GM12892 (cell line): ENCODE measurements around the gene ARHGAP24.
"Not testable (repeated sequence)": the region's sequence is repeated elsewhere in the genome, so short reads cannot be mapped to it uniquely, and the experiment has no call there.

Experiments
- DNase-seq: peaks from one replicate; pipeline ENCODE4 v3.0.0; 2011; ENCODE audit not compliant: insufficient read length
- FAIRE-seq: peaks from 2 replicates; lab custom pipeline; 2011; peaks lifted over from hg19 to GRCh38; lab: Jason Lieb, UNC
- POLR2A ChIP-seq: IDR thresholded peaks from 2 replicates; pipeline ENCODE4 v1.6.1; 2011; ENCODE audit warnings: low read depth, low read length, control low read depth
- POLR2AphosphoS5 ChIP-seq: IDR thresholded peaks from 2 replicates; pipeline ENCODE4 v1.6.1; 2011; ENCODE audit warnings: low read depth, low read length, control low read depth
- TAF1 ChIP-seq: IDR thresholded peaks from 2 replicates; pipeline ENCODE4 v1.6.1; 2011; ENCODE audit warnings: low read depth, mild to moderate bottlenecking, control low read depth, low read length, borderline replicate concordance

The ARHGAP24 gene

DNA sequence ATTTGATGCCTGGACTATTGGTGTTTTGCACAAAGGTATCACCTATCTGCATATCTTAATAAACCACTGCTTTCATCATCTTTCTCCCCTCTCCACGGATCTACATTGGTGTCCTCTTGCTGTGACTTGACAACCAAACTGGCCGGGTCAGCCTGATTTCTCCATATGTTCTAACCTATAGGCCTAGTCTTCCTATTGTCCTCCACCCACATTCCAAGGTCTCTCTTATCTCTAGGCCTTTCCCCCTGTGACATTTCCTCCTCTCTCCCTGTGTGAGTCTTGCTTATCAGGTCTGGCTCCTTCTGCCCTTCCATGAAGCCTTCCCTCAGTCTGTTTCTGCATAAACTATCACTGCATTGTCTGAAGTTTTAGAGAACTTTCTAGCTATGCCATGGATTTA is 33.7 kb downstream of the ARHGAP24 start:
- DNase-seq (no peak), FAIRE-seq (no peak)
- TF ChIP-seq POLR2AphosphoS5: no peak
- TF ChIP-seq TAF1: no peak
- TF ChIP-seq POLR2A: no peak

- no peak for TF ChIP-seq TAF1
- TF ChIP-seq POLR2A: no peak
- no peak for TF ChIP-seq POLR2AphosphoS5
- no peak for DNase-seq
- FAIRE-seq: no peak
These were observed 35.1 kb downstream of the ARHGAP24 start for GRCh38 chr4:85509882-85510631.

- DNase-seq (no peak), FAIRE-seq (no peak)
- no peak for TF ChIP-seq POLR2A
These were observed 35.7 kb downstream of the ARHGAP24 start for GRCh38 chr4:85510632-85510984.

- TF ChIP-seq TAF1 (no peak), POLR2A (no peak), POLR2AphosphoS5 (no peak)
- FAIRE-seq: no peak
- DNase-seq: no peak
These were observed 37.7 kb downstream of the ARHGAP24 start for GRCh38 chr4:85512446-85513205.

- DNase-seq: no peak
These were observed 39.2 kb downstream of the ARHGAP24 start for GRCh38 chr4:85514117-85514516.

GRCh38 chr4:85514783-85515182 is 39.8 kb downstream of the ARHGAP24 start:
- TF ChIP-seq POLR2AphosphoS5 (no peak), TAF1 (no peak), POLR2A (no peak)
- DNase-seq (no peak), FAIRE-seq (no peak)

More at GRCh38 chr4:85514117-85514516, 39.2 kb downstream of the ARHGAP24 start:
- no peak for FAIRE-seq
- no peak for TF ChIP-seq TAF1
- no peak for TF ChIP-seq POLR2AphosphoS5
- no peak for TF ChIP-seq POLR2A

GRCh38 chr4:85515701-85516100 is 40.8 kb downstream of the ARHGAP24 start:
- FAIRE-seq: no peak
- DNase-seq: no peak
- no peak for TF ChIP-seq POLR2A
- TF ChIP-seq POLR2AphosphoS5: no peak
- no peak for TF ChIP-seq TAF1

DNA sequence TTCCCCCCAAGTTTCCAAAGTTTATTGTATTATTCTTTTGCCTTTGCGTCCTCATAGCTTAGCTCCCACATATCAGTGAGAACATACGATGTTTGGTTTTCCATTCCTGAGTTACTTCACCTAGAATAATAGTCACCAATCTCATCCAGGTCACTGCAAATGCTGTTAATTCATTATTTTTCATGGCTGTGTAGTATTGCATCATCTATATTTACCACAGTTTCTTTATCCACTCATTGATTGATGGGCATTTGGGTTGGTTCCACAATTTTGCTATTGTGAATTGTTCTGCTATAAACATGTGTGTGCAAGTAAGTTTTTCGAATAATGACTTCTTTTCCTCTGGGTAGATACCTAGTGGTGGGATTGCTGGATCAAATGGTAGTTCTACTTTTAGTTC is 43.6 kb downstream of the ARHGAP24 start:
- FAIRE-seq: not testable (repeated sequence)

DNA sequence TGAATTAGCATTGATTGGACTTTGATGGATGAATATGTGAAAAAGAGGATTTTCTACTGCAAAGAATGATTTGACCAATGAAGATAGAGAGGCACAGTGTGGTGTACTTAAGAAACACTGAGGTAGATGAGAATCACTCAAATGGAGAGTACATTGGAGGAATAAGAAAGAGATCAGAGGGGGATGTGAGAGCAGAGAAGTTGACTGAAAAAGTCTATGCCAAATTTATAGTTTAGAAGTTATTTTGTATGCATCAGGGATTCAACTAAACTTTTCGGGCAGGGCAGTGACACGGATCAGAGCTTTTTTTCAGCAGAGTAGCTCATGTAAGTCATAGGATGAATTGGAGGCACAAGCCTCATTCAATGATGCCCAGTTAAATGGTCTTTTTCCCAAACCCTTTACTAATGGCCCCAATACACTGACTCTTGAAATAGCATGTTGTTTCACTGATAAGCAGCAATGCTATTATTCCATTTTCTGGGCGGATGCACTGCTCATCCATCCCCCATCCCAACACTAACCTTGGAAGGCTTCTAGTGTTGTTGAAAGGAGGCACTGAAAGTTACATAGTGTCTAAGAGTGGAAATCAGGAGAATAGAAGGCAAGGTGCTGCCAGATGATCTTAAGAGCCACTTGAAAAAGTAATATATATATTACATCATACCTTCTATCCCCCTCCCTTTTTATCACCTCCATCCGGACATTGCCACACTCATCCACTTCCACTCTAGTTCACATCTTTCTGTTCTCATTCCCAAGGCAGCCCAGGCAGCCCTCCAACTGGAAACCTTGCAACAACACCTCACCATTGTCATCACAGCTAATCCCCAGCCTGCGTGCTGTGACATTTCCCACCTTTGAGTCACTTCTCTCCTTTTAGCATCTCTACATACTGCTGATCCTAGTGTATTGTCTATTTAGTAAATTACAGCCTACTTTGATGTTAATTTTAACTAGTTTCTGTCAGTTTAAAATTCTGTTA is 46.1 kb downstream of the ARHGAP24 start:
- DNase-seq: no peak
- TF ChIP-seq TAF1 (no peak), POLR2AphosphoS5 (no peak)
- FAIRE-seq: no peak

More for the DNA sequence above, 43.6 kb downstream of the ARHGAP24 start:
- DNase-seq: not testable (repeated sequence)

DNA sequence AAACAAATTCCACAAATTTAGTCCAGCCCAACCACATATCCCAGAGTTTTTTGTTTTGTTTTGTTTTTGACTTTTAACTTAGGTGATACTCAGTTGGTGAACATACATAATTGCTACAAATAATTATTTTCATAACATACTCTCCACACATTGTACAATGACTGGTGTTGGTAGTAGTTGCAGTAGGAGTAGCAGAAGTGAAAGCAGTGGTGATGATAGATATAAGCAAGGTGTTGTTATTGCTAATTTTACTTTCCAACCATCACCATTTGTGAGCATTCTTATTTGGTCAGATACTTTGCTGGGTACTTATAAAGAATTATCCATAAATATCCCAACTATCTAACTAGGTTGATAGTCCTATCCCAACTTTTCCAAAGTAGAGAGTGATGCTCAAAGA is 47.3 kb downstream of the ARHGAP24 start:
- DNase-seq: no peak
- FAIRE-seq: no peak
- TF ChIP-seq POLR2AphosphoS5: no peak
- TF ChIP-seq TAF1: no peak
- TF ChIP-seq POLR2A: no peak

DNA sequence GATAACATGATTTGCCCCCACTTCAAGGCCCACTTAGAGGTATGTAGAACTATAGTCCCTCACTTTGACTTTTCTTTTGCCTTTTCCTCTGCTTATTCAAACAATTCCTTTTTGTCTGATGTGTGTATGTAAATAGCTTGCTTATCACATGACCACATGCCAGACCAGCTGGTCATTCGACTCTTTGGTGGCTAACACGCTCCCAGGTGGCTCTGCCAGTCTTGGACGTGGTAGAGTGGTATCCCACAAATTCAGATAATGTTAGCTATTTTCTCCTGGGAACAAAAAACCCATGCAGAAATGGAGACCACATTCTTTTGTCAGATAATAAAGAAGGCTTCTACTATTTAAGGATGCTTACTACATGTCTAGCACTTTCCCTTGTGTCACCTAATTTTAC is 47.9 kb downstream of the ARHGAP24 start:
- TF ChIP-seq POLR2A: no peak
- TF ChIP-seq TAF1: no peak
- no peak for TF ChIP-seq POLR2AphosphoS5
- FAIRE-seq (no peak), DNase-seq (no peak)

GRCh38 chr4:85527815-85528214 is 52.9 kb downstream of the ARHGAP24 start:
- DNase-seq (no peak), FAIRE-seq (no peak)

More at GRCh38 chr4:85527815-85528214, 52.9 kb downstream of the ARHGAP24 start:
- TF ChIP-seq POLR2A (no peak), TAF1 (no peak), POLR2AphosphoS5 (no peak)
